Ascending aorta (tissue), 2 donors: ENCODE data around the gene CD164L2. TPM values are rescaled to one million over a fixed set of nuclear protein-coding genes. Genes with fewer than 3 reads are reported as not detected.

Experiments
- DNase-seq, 2 donors: peaks; one replicate each; pipeline ENCODE4 v3.0.0-alpha.2; 2019; ENCODE audit warnings: low spot score in 2 of 2
- H3K27ac ChIP-seq, 2 donors: fragments of 200-600 bp; sonication (generic); one replicate each; pipeline ENCODE4 v1.5.1; 2016 to 2017; ENCODE audit warnings: mild to moderate bottlenecking in 1 of 2
- H3K27me3 ChIP-seq: fragments of 200-600 bp; sonication (generic); one replicate; pipeline ENCODE4 v1.5.1; 2017
- H3K36me3 ChIP-seq, 2 donors: fragments of 200-600 bp; sonication (generic); one replicate each; pipeline ENCODE4 v1.5.1; 2016
- H3K4me1 ChIP-seq, 2 donors: fragments of 200-600 bp; sonication (generic); one replicate each; pipeline ENCODE4 v1.5.1; 2016 to 2017; ENCODE audit warnings: mild to moderate bottlenecking in 1 of 2
- H3K4me3 ChIP-seq, 2 donors: fragments of 200-600 bp; sonication (generic); one replicate each; pipeline ENCODE4 v1.5.1; 2016 to 2017; ENCODE audit warnings: mild to moderate bottlenecking in 1 of 2
- H3K9me3 ChIP-seq, 2 donors: fragments of 200-600 bp; sonication (generic); one replicate each; pipeline ENCODE4 v1.5.1; 2016
- CTCF ChIP-seq, 3 experiments: fragments of 200-600 bp in 2 of 3; fragments of 450-650 bp in 1 of 3; sonication (generic) in 2 of 3; IDR thresholded peaks; one replicate each; pipeline ENCODE4 v1.5.1; 2016 to 2019; ENCODE audit warnings: antibody characterized with exemption in 3 of 3, mild to moderate bottlenecking in 1 of 3, moderate library complexity in 1 of 3
- intact Hi-C: fragments of 100-400 bp; cut with DNase I; formaldehyde crosslinking; loops from one replicate; pipeline ENCODE4 v1.15.1; 2023
- total RNA-seq: library from RNA; depleted of rRNA; stranded (reverse); fragments of >200 nt; gene quantifications from one replicate; pipeline ENCODE4 v1.1.0, GENCODE V29; 2016

The CD164L2 gene
- total RNA-seq, 1 donor from 2014 or later, result not detected

GRCh38 chr1:27349784-27350662 lies 33.1 kb downstream of the CD164L2 start:
- TF ChIP-seq CTCF (IDR thresholded peaks at IDR 0.05), result no peak
- Histone ChIP-seq H3K36me3 (peaks cover 19% of the 10 kb centered on the region in 2 donors), H3K4me1 (peaks cover 9 to 23% of the 10 kb centered on the region in 2 donors), H3K4me3 (peak overlapping the region; percentile 51 to 66), H3K27ac (no peak overlapping the region), H3K27me3 (peaks cover 5% of the 10 kb centered on the region), H3K9me3 (no peaks in the 10 kb centered on the region)
- intact Hi-C loops, result loop anchor here (10.0 kb wide), 1 partner anchor 115 kb away; the partner anchor contains the start of gene WDTC1
- DNase-seq, result peak in 1 of 2 donors; percentile 75

GRCh38 chr1:27348861-27349783 lies 34.0 kb downstream of the CD164L2 start:
- H3K4me3 ChIP-seq, result peak overlapping the region; percentile 51 to 66
- H3K4me1 ChIP-seq, result peaks cover 9 to 23% of the 10 kb centered on the region in 2 donors
- peaks cover 5% of the 10 kb centered on the region for H3K27me3 ChIP-seq
- no peak for DNase-seq
- intact Hi-C loops, result no loop called here
- no peak overlapping the region for H3K27ac ChIP-seq
- peaks cover 10 to 12% of the 10 kb centered on the region in 2 donors for H3K36me3 ChIP-seq
- no peaks in the 10 kb centered on the region for H3K9me3 ChIP-seq
- no peak for TF ChIP-seq CTCF (IDR thresholded peaks at IDR 0.05)

GRCh38 chr1:27346991-27347624 lies 36.0 kb downstream of the CD164L2 start:
- TF ChIP-seq CTCF (IDR thresholded peaks at IDR 0.05), result no peak
- Histone ChIP-seq H3K36me3 (no peaks in the 10 kb centered on the region), H3K27me3 (peaks cover 5% of the 10 kb centered on the region), H3K9me3 (no peaks in the 10 kb centered on the region), H3K4me3 (no peak overlapping the region), H3K27ac (no peak overlapping the region), H3K4me1 (peaks cover 9 to 23% of the 10 kb centered on the region in 2 donors)
- no peak for DNase-seq
- intact Hi-C loops, result no loop called here

GRCh38 chr1:27346357-27346756 lies 36.8 kb downstream of the CD164L2 start:
- no peaks in the 10 kb centered on the region for H3K36me3 ChIP-seq
- no peak overlapping the region for H3K4me3 ChIP-seq
- intact Hi-C loops, result no loop called here
- peaks cover 9 to 23% of the 10 kb centered on the region in 2 donors for H3K4me1 ChIP-seq
- no peak overlapping the region for H3K27ac ChIP-seq
- no peak for TF ChIP-seq CTCF (IDR thresholded peaks at IDR 0.05)
- peaks cover 5% of the 10 kb centered on the region for H3K27me3 ChIP-seq
- DNase-seq, result no peak
- no peaks in the 10 kb centered on the region for H3K9me3 ChIP-seq

GRCh38 chr1:27345272-27345671 lies 37.9 kb downstream of the CD164L2 start:
- H3K4me1 ChIP-seq, result peaks cover 9 to 14% of the 10 kb centered on the region in 2 donors
- TF ChIP-seq CTCF (IDR thresholded peaks at IDR 0.05), result no peak
- H3K27ac ChIP-seq, result no peak overlapping the region
- no peak overlapping the region for H3K4me3 ChIP-seq
- peaks cover 5% of the 10 kb centered on the region for H3K27me3 ChIP-seq
- intact Hi-C loops, result no loop called here
- DNase-seq, result no peak
- no peaks in the 10 kb centered on the region for H3K36me3 ChIP-seq
- no peaks in the 10 kb centered on the region for H3K9me3 ChIP-seq
